HG02642 (cell line): ENCODE data around the gene POU6F2.

Source experiments
- ATAC-seq: cut with Tn5 transposase; IDR thresholded peaks from one replicate; pipeline ENCODE4 v1.9.1; 2021; ENCODE audit warnings: mild to moderate bottlenecking; ENCODE audit not compliant: unreplicated experiment, poor library complexity

POU6F2 gene

DNA sequence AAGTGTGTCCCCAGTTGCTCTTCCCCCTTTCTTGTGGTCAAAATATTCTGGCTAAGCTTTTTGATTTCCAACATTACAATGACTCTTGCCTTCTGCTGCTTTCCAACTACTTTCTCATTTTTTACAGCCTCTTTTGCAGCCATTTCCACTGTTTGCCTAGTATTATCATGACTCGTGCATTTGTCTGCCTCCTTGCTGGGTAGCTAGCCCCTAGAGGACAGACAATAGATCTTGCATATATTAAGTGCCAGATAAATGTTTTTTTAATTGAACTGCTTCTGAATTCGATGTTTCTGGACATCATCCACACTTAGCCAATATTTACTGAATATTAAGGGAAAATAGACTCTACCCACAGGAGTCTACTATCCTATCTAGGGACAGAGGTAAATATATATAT is 124.5 kb downstream of the POU6F2 start:
- ATAC-seq, result no peak

- no peak for ATAC-seq
Measured at GRCh38 chr7:39105720-39106119, 128.0 kb downstream of the POU6F2 start.

- no peak for ATAC-seq
Measured at GRCh38 chr7:39125846-39126245, 148.1 kb downstream of the POU6F2 start.

- ATAC-seq, result no peak
Measured at GRCh38 chr7:39127058-39127457, 149.3 kb downstream of the POU6F2 start.

DNA sequence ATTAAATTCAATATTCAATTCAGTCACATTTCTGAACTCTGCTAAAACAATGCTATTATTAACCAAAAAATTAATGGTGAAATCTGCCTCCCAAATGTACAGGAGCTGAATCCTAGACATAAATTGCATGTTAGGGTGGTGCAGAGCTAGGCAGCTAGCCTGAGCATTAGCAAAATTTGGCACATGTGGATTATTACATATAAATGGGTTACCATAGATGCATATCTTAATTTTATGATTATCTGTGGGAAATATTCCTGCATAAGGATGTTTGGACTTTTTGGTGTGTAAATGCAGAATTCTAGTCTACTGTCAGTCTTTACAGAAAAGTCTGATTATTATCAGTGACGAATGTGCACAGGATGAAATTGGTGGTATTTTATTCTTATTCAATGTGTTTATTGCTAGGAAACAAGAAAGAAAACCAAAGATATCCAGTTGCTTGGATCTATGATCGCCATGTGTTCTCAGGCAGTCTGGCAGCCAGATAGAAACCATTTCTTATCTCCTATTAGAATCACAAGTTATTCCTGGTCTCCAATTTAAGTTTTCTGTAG is 150.7 kb downstream of the POU6F2 start:
- ATAC-seq, result no peak

DNA sequence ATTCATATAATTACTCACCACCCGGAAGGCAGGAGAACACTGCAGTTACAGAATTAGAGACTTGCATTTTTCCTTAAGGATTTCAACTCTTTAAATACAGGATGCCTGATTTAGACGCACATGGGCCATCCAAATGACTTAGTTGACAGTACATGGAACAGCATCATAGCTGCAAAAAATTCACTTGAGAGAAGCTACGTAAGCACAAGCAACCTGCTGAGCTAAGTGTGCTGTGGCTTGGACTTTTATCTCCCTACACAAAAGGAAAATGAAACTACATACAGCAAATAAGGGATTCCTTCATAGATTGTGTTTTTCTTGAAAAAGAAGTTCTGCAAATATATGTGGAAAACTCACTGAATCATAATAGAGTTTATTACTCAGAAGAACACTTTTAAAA is 152.6 kb downstream of the POU6F2 start:
- ATAC-seq, result no peak

DNA sequence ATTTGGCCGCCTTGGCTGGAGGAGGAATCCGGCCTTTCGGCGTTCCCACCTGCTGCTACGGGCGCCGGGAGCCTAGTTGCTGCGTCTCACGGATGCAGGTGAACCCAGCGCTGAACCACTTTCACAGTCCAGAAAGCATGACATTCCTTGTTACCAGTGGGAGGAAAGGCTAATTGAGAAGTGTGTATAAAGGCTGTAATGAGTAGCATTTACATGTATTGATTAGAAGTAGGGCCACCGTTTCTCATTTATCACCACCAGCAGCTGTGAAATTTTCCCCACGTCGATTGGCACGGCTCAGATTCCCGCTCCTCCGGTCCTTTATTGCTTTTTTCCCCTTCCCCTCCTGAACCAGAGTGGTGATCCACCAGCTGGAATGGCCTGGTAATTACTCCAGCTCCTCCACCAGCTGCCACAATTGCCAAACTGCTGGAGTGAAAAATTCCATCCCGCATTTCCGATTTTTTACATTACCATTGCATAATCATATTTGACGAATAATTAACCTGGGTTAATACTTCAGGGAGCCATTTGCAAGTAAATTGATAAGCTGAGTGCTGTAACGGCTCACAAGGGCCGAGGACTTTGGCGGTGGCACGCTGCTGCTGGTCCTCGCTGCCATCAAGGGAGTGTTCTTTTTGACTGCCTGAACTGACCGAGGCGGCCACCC is 153.3 kb downstream of the POU6F2 start:
- no peak for ATAC-seq

- no peak for ATAC-seq
Measured at GRCh38 chr7:39132306-39132705, 154.6 kb downstream of the POU6F2 start.

- ATAC-seq, result no peak
Measured at GRCh38 chr7:39133088-39133487, 155.4 kb downstream of the POU6F2 start.

DNA sequence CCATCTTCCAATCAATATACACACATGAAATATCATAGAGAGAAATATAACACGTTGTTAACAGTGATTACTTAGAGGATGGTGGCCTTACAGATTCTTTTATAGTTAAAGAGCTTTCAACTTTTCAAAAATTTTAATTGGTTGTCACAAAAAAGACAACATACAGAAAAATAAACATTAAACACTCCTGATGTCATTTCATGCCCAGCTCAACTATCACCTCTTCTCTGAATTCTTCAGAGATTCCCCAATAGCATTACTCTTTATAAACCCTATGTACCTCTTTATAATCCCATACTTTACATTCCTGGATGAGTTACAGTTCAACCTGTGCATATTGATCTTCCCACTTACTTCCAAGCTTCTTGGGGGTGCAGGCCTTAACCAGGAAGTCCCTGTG is 159.8 kb downstream of the POU6F2 start:
- ATAC-seq, result no peak

DNA sequence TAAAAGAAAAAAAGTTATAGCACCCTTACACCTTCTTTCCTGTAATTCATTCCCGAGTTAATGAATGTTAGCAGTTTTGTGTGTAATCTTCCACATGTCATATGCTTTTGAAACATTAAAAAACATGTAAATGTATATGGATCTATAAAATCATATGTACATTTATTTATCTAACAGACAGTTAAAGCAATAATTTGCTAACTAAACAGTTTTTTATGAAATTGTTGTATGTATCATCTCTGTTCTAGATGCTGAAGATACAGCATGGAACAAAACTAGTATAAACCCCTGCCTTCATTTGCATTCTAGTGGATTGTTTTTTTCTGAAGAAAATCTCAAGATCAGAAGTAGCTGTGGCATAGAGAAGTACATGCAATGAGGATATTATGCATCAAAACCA is 165.0 kb downstream of the POU6F2 start:
- no peak for ATAC-seq

GRCh38 chr7:39144420-39144819 is 166.7 kb downstream of the POU6F2 start:
- ATAC-seq, result no peak

- no peak for ATAC-seq
Measured at GRCh38 chr7:39145283-39145682, 167.6 kb downstream of the POU6F2 start.

DNA sequence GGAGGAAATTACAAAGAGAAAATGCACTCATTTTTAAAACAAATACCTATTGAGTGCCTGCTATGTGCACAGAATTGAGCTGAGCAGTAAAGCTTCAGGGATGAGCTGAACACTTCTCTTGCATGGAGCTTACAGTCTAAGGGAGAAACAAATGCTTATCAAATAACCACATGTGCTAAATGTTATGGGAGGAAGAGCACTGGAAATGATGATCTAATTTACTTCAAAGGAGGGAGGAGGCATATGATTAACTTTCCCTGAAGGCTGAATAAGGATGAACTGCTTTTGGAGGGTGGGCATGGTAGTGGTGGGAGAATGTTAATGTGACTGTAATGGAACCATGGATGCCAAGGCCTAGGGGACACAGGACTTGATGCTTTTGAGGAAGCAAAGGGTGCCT is 168.2 kb downstream of the POU6F2 start:
- ATAC-seq, result no peak

DNA sequence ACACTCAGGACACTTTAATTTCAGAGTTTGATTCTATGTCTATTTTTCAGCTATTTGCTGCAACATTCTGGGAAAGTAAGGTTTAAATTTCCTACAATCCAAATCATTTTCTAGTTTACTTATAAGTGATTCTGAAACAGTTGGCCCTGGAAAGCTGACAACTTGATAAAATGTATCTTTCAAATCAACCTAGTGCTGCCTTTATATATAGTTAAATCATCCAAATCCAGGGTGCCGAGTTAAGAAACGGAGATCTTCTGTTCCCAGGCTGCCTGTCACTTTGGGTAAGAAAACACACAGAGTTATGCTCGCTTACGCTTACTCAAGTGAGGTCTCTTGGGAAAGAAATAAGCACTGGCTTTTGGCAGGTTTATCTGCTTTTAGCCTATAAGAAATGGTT is 175.0 kb downstream of the POU6F2 start:
- ATAC-seq, result no peak

GRCh38 chr7:39153113-39153512 is 175.4 kb downstream of the POU6F2 start:
- no peak for ATAC-seq

GRCh38 chr7:39153647-39154046 is 175.9 kb downstream of the POU6F2 start:
- no peak for ATAC-seq

GRCh38 chr7:39154815-39155214 is 177.1 kb downstream of the POU6F2 start:
- no peak for ATAC-seq

DNA sequence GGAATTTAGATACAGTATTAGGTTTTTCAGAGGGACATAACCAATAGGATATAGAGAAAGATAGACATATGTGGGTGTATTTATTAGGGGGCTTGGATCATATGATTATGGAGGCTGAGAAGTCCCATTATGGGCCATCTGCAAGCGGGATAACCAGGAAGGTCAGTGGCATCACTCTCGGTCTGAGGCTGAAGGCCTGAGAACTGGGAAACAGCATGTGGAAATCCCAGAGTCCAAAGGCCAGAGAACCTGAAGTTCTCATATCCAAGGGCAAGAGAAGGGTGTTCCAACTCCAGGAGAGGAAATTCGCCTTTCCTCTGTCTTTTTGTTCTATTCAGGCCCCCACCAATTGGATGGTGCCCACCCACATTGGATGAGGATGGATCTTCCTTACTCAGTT is 180.7 kb downstream of the POU6F2 start:
- no peak for ATAC-seq

DNA sequence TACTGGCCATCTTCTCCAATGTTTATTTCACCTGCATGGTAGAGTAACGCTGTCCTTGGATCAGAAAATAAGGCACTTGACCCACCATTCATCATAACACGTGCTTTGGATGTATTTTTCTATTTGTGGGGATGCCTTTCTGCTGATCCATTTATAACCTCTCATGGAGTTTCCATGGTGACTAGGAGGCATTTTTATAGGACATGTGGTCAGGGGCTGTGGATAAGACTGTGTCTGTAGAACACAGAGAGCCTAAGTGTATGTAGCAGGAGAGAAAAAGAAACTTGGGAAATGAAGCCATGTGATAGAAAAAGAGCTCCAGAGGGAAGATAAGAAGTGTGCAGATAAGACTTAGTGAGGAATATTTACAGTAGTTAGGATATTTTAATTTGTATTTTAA is 184.2 kb downstream of the POU6F2 start:
- ATAC-seq, result no peak

GRCh38 chr7:39164887-39165286 is 187.2 kb downstream of the POU6F2 start:
- no peak for ATAC-seq

GRCh38 chr7:39168403-39169098 is 190.8 kb downstream of the POU6F2 start:
- no peak for ATAC-seq
